ENCODE data around the gene MEF2C. TPM values are rescaled to one million over a fixed set of nuclear protein-coding genes. Genes with fewer than 3 reads are reported as not detected.

The MEF2C gene
- total RNA-seq, 2 experiments from 2014 or later, result 0.60 to 0.87 TPM

GRCh38 chr5:88845081-88845697 is 37.8 kb downstream of the MEF2C start:
- H3K36me3 Mint-ChIP-seq (ENCODE audit: low read depth), result no peaks in the 10 kb centered on the region
- intact Hi-C loops (cut with DNase I, micrococcal nuclease), result no loop called here
- no peak for ATAC-seq (ENCODE audit: poor library complexity)

GRCh38 chr5:88842784-88843183 is 40.2 kb downstream of the MEF2C start:
- POLR2A ChIA-PET, result no interaction called here
- no peaks in the 10 kb centered on the region for H3K36me3 Mint-ChIP-seq (ENCODE audit: low read depth)
- Histone ChIP-seq H3K27ac (ENCODE audit: low read depth in 1 of 2, low read length in 2 of 2) (no peak overlapping the region), H3K36me3 (ENCODE audit: insufficient read depth, low read length) (no peaks in the 10 kb centered on the region), H3K9me3 (ENCODE audit: control insufficient read depth in 1 of 2, insufficient read depth in 1 of 2, low read length in 2 of 2) (no peaks in the 10 kb centered on the region), H3K27me3 (ENCODE audit: control insufficient read depth in 1 of 2, insufficient read depth in 2 of 2, low read length in 2 of 2) (no peaks in the 10 kb centered on the region), H3K4me3 (ENCODE audit: low read length) (no peak overlapping the region), H3K4me1 (ENCODE audit: insufficient read depth, low read length) (no peaks in the 10 kb centered on the region)
- ATAC-seq (ENCODE audit: poor library complexity) (no peak), DNase-seq (no peak)
- CTCF ChIA-PET, result no interaction called here
- no peak overlapping the region for H3K27ac Mint-ChIP-seq
- H3K27me3 Mint-ChIP-seq, result peaks cover 20% of the 10 kb centered on the region
- TF ChIP-seq CTCF (IDR thresholded peaks at IDR 0.05), result no peak
- intact Hi-C loops (cut with DNase I, micrococcal nuclease), result no loop called here
- no peaks in the 10 kb centered on the region for H3K4me1 Mint-ChIP-seq (ENCODE audit: low read depth)
- H3K9me3 Mint-ChIP-seq, result no peaks in the 10 kb centered on the region
- no peak overlapping the region for H3K4me3 Mint-ChIP-seq

More at GRCh38 chr5:88845081-88845697, 37.8 kb downstream of the MEF2C start:
- no peaks in the 10 kb centered on the region for H3K9me3 Mint-ChIP-seq
- peak in 1 of 14 experiments; percentile 16 for DNase-seq
- no peaks in the 10 kb centered on the region for H3K4me1 Mint-ChIP-seq (ENCODE audit: low read depth)
- H3K4me3 ChIP-seq (ENCODE audit: low read length), result no peak overlapping the region
- POLR2A ChIA-PET, result no interaction called here
- H3K36me3 ChIP-seq (ENCODE audit: insufficient read depth, low read length), result no peaks in the 10 kb centered on the region
- no peak overlapping the region for H3K27ac ChIP-seq (ENCODE audit: low read depth in 1 of 2, low read length in 2 of 2)
- H3K27me3 ChIP-seq (ENCODE audit: control insufficient read depth in 1 of 2, insufficient read depth in 2 of 2, low read length in 2 of 2), result no peaks in the 10 kb centered on the region
- H3K27ac Mint-ChIP-seq, result no peak overlapping the region
- CTCF ChIA-PET, result no interaction called here
- H3K27me3 Mint-ChIP-seq, result peaks cover 18% of the 10 kb centered on the region
- H3K9me3 ChIP-seq (ENCODE audit: control insufficient read depth in 1 of 2, insufficient read depth in 1 of 2, low read length in 2 of 2), result no peaks in the 10 kb centered on the region
- no peak for TF ChIP-seq CTCF (IDR thresholded peaks at IDR 0.05)
- H3K4me1 ChIP-seq (ENCODE audit: insufficient read depth, low read length), result no peaks in the 10 kb centered on the region
- H3K4me3 Mint-ChIP-seq, result no peak overlapping the region

- POLR2A ChIA-PET, result no interaction called here
- no peaks in the 10 kb centered on the region for H3K36me3 ChIP-seq (ENCODE audit: insufficient read depth, low read length)
- H3K4me3 Mint-ChIP-seq, result no peak overlapping the region
- no peaks in the 10 kb centered on the region for H3K36me3 Mint-ChIP-seq (ENCODE audit: low read depth)
- H3K27me3 Mint-ChIP-seq, result peaks cover 8% of the 10 kb centered on the region
- no peaks in the 10 kb centered on the region for H3K4me1 ChIP-seq (ENCODE audit: insufficient read depth, low read length)
- intact Hi-C loops (cut with DNase I, micrococcal nuclease), result no loop called here
- H3K27ac ChIP-seq (ENCODE audit: low read depth in 1 of 2, low read length in 2 of 2), result no peak overlapping the region
- TF ChIP-seq CTCF (IDR thresholded peaks at IDR 0.05), result no peak
- no peaks in the 10 kb centered on the region for H3K4me1 Mint-ChIP-seq (ENCODE audit: low read depth)
- CTCF ChIA-PET, result no interaction called here
- no peaks in the 10 kb centered on the region for H3K9me3 Mint-ChIP-seq
- no peak overlapping the region for H3K4me3 ChIP-seq (ENCODE audit: low read length)
- ATAC-seq (ENCODE audit: poor library complexity) (no peak), DNase-seq (no peak)
- no peak overlapping the region for H3K27ac Mint-ChIP-seq
- H3K9me3 ChIP-seq (ENCODE audit: control insufficient read depth in 1 of 2, insufficient read depth in 1 of 2, low read length in 2 of 2), result no peaks in the 10 kb centered on the region
- no peaks in the 10 kb centered on the region for H3K27me3 ChIP-seq (ENCODE audit: control insufficient read depth in 1 of 2, insufficient read depth in 2 of 2, low read length in 2 of 2)
Measured at GRCh38 chr5:88841212-88841611, 41.8 kb downstream of the MEF2C start.
